ENCODE results near the gene PNLIPRP3. TPM values are rescaled to one million over a fixed set of nuclear protein-coding genes. Genes with fewer than 3 reads are reported as not detected.

Gene PNLIPRP3
- total and polyA plus RNA-seq, 2 of the 4 experiments (the other 2 are of a cell fraction) = not detected

DNA sequence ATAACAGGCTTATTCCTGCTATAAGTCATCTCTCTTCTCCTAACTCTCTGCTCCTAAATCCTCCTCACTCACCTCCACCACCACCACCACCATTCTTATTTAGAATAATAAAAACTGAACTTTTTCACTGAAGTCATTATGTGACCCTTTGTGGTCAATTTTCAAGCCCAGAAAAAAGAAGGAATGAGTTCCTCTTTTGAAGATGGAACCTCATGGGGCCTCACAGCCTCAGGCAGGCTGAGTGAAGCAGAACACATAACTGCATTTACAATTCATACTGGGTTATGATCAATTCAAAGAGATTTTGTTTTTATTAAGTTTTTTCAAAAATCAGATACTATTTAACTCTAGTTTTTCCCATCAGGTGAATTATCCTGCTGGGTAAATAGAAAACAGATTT, 29.8 kb downstream of the PNLIPRP3 start:
- ChIA-PET CTCF (no interaction called here), POLR2A (ENCODE audit: unreplicated experiment) (no interaction called here)
- intact Hi-C loops (cut with micrococcal nuclease) = no loop called here
- Histone ChIP-seq H3K18ac (ENCODE audit: low read depth, low read length) (no peak overlapping the region), H3K23ac (ENCODE audit: low read depth, low read length) (no peak overlapping the region), H3K56ac (ENCODE audit: extremely low read depth, insufficient read depth, low read length) (no peak overlapping the region), H2BK20ac (ENCODE audit: low read depth, low read length) (no peak overlapping the region), H3K9ac (ENCODE audit: low read depth, low read length) (no peak overlapping the region), H2BK120ac (ENCODE audit: low read depth, low read length) (no peak overlapping the region), H3K4me1 (ENCODE audit: control insufficient read depth, insufficient read depth, low read length) (no peaks in the 10 kb centered on the region), H4K91ac (ENCODE audit: insufficient read depth, low read depth, low read length) (no peak overlapping the region), H3K9me3 (ENCODE audit: control insufficient read depth, insufficient read depth, low read length) (no peaks in the 10 kb centered on the region), H3K27ac (ENCODE audit: insufficient read depth, low read length) (no peak overlapping the region), H4K8ac (ENCODE audit: low read depth in 2 of 2, low read length in 2 of 2) (no peak overlapping the region), H3K4me2 (ENCODE audit: low read depth, low read length) (no peak overlapping the region), H2AFZ (replicated peaks; ENCODE audit: low read length, poor library complexity) (no peak overlapping the region), H4K20me1 (ENCODE audit: insufficient read depth, low read length) (no peaks in the 10 kb centered on the region), H3K27me3 (ENCODE audit: control insufficient read depth, insufficient read depth, low read length) (no peaks in the 10 kb centered on the region), H3K36me3 (ENCODE audit: control insufficient read depth, insufficient read depth, low read length) (no peaks in the 10 kb centered on the region), H3K9me1 (ENCODE audit: insufficient read depth, low read length) (no peaks in the 10 kb centered on the region), H2AK9ac (replicated peaks; ENCODE audit: low read depth, low read length, poor library complexity) (no peak overlapping the region), H4K5ac (ENCODE audit: low read depth, low read length) (no peak overlapping the region), H2BK15ac (ENCODE audit: low read depth, low read length) (no peak overlapping the region), H2BK5ac (ENCODE audit: low read depth, low read length, poor library complexity, severe bottlenecking) (no peak overlapping the region), H2AK5ac (ENCODE audit: low read depth, low read length) (no peak overlapping the region), H3K79me1 (ENCODE audit: low read depth in 1 of 2, low read length in 2 of 2) (no peaks in the 10 kb centered on the region), H3K4me3 (ENCODE audit: insufficient read depth, low read depth, low read length) (no peak overlapping the region), H3K14ac (replicated peaks; ENCODE audit: low read depth, low read length) (no peak overlapping the region), H3K4ac (ENCODE audit: low read depth, low read length) (no peak overlapping the region)
- no TSS peak for BruUV-seq (replicated peaks)
- dilution Hi-C loops (cut with HindIII; ENCODE audit: low sequenced_read_pairs, unreplicated experiment) = no loop called here
- in situ Hi-C loops (cut with MboI; ENCODE audit: low sequenced_read_pairs) = no loop called here
- DNase-seq (no peak), ATAC-seq (ENCODE audit: low read depth) (no peak)
- TF ChIP-seq MAZ (IDR thresholded peaks at IDR 0.05; ENCODE audit: borderline replicate concordance, low read depth, low read length) (no peak), MAFK (IDR thresholded peaks at IDR 0.05; ENCODE audit: low read depth, low read length) (no peak), RAD21 (IDR thresholded peaks at IDR 0.05; ENCODE audit: low read length) (no peak), CEBPB (IDR thresholded peaks at IDR 0.05; ENCODE audit: low read depth, low read length) (no peak), CHD1 (IDR thresholded peaks at IDR 0.05; ENCODE audit: low read depth, low read length) (no peak), NFE2L2 (IDR thresholded peaks at IDR 0.05; ENCODE audit: low read depth, low read length) (no peak), MXI1 (IDR thresholded peaks at IDR 0.05; ENCODE audit: borderline replicate concordance, low read depth, low read length) (no peak), RFX5 (IDR thresholded peaks at IDR 0.05; ENCODE audit: low read depth, low read length) (no peak)
- TF ChIP-seq, protein P1, sequence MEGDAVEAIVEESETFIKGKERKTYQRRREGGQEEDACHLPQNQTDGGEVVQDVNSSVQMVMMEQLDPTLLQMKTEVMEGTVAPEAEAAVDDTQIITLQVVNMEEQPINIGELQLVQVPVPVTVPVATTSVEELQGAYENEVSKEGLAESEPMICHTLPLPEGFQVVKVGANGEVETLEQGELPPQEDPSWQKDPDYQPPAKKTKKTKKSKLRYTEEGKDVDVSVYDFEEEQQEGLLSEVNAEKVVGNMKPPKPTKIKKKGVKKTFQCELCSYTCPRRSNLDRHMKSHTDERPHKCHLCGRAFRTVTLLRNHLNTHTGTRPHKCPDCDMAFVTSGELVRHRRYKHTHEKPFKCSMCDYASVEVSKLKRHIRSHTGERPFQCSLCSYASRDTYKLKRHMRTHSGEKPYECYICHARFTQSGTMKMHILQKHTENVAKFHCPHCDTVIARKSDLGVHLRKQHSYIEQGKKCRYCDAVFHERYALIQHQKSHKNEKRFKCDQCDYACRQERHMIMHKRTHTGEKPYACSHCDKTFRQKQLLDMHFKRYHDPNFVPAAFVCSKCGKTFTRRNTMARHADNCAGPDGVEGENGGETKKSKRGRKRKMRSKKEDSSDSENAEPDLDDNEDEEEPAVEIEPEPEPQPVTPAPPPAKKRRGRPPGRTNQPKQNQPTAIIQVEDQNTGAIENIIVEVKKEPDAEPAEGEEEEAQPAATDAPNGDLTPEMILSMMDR (conservative IDR thresholded peaks at IDR 0.05; ENCODE audit: low read depth, low read length) = no peak
